GM19463 (cell line): ENCODE measurements around the gene YY1.
"Not testable (repeated sequence)": the region's sequence is repeated elsewhere in the genome, so short reads cannot be mapped to it uniquely, and the experiment has no call there.

Source experiments
- ATAC-seq: cut with Tn5 transposase; IDR thresholded peaks from one replicate; pipeline ENCODE4 v1.9.1; 2021; ENCODE audit warnings: mild to moderate bottlenecking, moderate library complexity; ENCODE audit not compliant: unreplicated experiment

YY1 gene

DNA sequence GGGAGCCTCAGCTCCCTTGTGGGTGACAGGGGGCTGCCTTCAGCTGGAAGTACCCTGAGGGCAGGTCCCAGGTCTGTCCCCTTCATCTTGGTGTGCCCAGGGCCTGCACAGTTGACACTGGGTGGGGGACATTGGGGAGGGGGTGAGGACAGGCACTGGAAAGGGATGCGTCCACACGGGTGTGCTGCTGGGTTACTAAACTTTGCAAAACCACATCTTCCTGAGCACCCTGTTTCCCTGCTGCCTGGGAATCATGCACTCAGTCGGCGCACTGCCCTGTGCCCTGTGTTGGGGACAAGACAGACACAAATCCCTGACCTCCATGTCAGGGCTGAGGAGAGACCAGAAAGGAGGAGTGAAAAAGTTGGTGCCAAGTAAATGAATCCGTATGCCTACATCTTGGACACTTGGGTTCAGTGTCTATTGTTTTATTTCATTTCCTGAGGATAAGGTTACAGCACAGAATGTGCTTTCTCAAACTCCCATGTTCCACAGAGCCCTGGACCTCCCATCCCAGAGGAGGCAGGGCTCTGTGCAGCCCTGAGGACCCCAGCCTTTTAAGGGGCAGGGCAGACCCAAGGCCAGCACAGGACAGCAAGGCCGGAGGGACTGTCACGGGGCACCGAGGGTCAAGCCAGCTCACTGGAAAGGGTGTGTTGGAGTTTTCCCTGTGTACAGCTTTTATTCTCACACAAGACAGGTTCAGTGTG, 70.2 kb downstream of the YY1 start:
- ATAC-seq: no peak

DNA sequence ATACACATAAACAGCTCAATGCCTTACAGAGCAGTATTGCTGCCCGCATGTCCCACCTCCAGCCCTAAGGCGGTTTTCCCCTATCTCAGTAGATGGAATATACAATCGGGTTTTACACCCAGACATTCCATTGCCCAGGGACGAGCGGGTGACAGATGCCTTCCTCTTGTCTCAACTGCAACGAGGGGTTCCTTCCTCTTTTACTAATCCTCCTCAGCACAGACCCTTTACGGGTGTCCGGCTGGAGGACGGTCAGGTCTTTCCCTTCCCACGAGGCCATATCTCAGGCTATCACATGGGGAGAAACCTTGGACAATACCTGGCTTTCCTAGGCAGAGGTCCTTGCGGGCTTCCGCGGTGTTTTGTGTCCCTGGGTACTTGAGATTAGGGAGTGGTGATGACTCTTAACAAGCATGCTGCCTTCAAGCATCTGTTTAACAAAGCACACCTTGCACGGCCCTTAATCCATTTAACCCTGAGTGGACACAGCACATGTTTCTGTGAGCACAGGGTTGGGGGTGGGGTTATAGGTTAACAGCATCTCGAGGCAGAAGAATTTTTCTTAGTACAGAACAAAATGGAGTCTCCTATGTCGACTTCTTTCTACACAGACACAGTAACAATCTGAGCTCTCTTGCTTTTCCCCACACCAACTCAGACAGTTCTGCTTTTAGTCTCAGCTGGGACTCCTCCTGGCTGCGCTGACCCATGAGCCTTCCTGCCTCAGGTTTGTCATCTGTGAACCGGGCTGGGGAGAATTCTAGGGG, 73.3 kb downstream of the YY1 start:
- ATAC-seq: not testable (repeated sequence)

DNA sequence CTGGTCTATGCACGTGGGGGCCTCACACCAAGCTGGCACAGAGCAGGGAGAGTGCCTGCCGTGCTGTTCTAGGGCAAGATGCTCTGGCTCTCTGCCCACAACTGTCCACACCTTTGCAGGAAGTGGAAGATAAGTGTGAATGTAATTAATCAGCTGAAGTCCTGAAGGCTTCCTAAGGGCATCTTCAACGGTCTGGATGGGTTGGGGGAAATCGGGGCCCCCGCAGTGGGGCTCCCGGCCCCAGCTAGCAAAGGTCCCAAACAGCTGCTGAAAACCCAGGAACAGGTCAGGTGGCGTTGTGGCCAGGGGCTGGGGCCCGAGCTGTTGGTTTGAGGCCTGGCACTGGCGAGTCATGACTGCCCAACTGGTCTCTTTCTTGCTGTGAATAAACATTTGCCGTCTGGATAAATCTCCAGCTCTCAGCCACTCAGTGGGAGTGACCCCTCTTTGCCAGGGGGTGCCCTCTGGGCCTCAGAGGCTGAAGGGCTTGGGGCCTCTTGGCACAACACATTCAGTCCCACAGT, 74.0 kb downstream of the YY1 start:
- no peak for ATAC-seq

DNA sequence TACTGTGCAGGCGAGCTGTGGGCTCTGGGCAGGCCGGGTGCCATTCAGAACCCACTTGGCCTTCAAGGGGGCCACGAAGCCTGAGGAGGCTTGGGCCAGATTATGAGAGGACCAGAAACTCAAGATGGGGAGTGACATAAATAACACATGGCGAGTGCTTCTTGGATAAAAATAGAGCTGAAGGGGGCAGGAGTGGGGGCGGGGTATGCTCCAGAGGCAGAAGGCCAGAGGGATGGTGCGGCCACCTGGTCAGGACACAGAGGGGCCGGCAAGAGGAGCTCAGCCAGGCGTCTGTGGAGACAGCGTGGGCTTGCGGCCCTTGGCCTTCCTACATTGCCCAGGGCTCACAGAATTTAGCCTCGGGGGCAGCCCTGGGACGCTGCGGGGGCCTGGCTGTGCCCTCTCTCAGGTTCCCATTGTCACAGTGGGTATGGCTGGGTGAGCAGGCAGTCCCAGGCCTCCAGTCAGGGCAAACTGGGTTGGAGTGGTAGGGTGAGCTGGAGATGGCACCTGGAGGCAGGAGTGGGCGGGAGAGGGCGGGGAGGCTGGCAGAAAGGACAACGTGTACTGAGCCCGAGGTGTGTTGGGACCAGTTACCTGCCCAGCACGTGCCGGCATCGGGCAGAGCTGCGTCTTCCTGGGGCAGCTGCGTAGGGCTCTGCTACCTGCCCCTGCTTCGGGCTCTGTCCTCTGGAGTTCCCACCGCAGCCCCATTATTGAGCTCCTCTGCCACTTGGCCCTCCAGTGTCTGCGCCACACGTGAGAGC, 74.7 kb downstream of the YY1 start:
- ATAC-seq: no peak

DNA sequence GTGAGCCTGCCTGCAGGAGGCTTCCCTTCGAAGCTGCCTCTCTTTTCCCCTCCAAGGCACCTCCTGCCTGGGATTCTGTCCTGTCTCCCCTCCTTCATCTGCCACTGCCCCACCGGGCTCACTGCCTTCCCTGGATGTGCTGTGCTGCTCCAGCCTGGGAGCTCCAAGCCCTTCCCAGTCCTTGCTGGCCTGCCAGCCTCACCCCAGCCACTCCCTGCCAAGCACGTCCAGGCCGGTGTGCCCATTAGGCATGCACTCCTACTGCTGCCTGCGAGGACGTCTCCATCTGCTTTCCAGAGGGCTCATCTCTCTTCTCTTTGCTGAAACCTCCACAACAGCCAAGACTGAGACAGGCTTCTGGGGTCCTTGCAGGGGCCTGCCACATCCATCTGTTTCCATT, 75.8 kb downstream of the YY1 start:
- no peak for ATAC-seq

DNA sequence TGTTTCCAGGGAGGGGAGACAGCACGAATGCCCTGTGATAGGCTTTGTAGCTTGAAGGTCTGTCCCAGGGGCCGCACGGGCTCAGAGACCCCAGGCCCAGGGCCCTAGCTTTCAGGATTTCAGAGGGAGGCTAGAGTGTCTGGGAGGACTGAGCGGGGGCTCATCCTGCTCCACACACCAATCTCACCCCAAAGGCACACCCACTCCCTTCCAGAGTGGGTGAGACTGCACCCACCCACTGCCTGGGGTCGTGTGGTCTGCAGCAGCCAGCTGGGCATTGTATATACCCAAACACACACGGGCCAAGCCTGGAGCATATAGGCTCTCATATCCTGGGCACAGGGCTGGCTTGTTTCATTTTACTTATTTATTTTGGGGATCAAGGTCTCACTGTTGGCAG, 78.4 kb downstream of the YY1 start:
- no peak for ATAC-seq

DNA sequence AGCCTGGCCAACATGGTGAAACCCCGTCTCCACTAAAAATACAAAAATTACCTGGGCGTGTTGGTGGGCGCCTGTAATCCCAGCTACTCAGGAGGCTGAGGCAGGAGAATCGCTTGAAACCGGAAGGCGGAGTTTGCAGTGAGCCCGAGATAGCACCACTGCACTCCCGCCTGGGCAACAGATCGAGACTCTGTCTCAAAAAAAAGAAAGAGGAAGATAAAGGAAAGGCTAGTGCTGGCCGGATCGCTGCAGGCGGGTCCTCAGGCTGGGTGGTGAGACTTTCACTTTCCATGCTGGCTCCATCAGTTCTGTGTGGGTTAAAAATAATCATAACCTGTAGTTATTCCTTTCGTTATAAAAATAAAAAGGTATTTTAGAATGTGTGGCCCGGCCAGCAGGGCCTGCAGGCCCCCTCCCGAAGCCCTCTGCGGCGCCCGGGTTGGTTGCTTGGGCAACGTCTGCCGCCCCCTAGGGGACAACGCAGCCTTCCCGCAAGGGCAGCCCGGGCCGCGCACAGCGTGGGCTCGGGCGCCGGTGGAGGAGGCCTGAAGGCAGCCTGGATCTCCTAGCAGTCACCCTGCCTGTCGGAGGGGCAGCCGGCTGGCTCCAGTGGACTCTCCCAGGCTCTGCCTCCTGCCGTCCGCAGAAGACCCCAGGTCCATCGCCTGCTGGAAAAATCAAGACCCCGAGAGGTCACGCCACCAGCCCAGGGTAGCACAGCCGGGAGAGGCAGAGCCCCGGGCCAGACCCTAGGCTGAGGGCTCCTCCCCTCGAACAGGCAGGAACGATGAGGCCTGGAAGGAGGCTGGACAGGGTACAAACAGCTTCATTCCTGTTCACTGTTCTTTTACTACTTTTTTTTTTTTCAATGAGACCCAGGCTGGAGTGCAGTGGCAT, 79.2 kb downstream of the YY1 start:
- peak; percentile 93 for ATAC-seq

DNA sequence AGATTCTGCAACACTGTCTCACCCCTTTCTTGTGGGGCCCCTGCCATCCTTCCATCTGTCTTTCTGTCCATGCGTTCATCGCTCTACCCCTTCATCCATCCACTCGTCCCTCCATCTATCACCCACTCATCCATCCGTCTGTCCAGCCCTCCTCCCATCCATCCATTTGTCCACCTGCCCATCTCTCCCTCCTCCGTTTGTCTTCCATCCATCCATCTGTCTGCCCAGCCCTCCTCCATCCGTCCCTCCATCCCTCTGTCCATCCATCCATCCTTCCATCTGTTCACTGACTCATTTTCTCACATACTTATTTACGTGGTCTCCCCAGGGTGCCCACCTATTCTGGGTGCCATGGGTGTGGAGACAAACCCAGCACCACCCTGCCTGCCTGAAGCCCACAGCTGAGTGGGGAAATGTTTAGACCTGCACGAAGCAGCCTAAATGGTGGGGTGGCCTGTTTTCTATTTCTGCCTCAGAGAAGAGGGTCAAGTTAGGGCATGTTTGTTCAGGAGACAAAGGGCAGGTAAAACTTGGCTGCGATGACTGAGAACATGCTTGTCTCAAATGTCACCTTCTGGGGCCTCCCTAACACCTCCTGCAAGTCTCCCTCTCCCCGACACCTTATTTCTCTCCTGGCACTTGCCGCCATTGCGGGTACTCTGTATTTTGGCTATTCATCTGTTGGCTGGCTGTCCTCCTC, 81.4 kb downstream of the YY1 start:
- no peak for ATAC-seq

DNA sequence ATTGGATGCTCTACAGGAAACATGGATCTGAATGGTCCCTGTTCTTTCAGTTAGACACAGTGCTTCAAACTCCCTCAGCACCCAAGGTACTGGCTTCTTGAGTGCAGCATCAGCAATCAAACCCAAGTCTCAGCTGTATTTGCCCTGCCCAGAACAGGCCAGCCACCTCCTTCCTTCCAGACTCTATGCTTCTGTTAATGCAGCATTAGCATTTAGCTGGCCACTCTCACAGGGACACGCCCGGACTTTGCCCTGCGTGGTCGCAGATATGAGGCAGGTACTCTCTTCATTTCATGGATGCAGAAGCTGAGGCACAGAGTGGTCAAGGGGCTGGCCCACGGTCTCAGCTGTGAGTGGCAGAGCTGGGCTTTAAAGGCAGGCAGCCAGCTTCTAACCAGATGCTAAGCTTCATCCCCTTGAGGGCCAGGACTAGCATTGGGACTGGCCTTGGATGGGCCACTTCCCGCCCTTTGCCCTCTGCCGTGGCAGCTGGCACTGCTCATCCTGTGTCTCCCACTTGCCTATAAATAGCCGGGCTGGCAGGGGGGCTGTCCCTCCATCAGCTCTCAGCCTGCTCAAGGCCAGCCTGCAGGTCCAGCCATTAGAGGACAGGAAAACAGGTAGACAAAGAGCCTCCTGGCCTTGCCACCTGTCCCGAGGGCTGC, 82.7 kb downstream of the YY1 start:
- no peak for ATAC-seq

DNA sequence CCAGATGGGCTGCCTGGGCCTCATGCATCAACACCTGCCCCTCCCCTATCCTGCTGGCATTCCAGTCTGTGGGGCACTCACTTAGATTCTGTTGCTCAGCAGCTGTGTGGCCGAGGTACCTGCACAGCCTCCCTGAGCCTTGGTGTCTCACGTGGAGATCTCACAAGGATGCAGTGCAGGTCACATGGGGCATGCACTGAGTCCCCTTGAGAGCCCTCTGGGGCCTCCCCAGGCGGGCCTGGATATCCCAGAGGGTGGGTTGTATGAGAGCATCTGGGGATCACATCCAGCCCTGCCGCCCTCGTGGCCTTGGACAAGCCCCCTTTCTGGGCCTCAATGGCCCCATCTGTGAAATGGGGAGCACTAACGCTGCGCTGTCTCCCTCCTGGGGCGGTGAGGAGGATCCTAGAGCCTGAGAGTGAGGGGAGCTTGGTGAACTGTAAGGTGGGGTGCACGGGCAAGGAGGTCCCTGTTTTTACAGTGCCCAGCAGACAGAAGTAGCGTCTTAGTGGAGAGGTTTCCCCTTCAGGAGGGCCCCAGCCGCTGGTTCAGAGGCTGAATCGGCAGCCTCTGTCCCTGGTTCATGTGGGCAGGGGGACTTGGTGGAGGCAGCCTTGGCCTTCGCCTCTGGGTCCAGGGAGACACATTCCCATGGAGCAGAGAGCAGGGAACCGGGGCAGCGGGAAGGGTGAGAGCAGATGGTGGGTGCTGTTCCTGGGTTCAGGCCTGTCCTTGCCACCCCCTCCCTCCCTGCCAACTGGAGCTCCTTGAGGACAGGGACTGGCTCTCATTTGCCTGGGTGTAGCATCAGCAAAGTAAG, 83.4 kb downstream of the YY1 start:
- no peak for ATAC-seq

DNA sequence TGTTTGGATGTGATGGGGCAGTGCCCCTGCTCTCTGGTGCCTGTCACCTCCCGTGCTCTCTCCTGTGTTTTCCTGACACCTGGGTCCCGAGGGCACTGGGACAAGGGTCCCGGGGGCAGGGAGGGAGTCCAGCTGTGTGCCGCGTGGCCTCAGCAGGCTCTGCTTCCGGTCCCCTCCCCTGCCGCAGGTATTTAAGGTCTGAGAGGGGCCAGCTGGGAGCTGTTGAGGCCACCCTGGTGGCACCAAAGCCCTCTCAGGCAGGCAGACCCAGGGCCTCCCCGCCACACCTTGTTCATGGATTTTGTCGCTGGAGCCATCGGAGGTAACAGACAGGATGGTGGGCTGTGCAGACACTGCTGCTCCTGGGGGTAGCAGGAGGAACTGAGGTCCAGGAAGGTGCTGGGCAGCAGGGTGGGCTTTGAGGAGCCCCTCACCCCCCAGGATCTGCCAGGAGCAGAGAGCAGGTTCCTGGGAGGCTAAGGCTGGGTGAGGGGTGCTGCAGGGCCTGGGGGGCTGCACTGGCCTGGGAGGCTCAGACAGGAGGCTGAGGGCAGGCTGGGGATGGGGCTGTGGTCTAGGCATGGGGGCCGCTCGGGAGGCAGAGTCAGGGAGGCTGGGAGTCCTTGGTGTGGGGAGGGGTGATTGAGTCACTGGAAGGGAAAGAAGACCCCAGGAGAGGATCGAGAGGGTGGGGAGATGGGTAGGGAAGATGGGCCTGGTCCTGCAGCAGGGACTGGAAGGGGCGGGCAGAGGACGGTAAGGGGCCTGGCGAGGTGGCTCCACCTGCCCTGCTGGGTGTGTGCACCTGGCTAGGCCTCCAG, 84.4 kb downstream of the YY1 start, which contains the start of gene SLC25A47:
TSS of gene SLC25A47 (plus strand) at position 219 of the 821 bp plus-strand sequence. CDS start at position 295, 76 bp downstream.
- ATAC-seq: no peak

DNA sequence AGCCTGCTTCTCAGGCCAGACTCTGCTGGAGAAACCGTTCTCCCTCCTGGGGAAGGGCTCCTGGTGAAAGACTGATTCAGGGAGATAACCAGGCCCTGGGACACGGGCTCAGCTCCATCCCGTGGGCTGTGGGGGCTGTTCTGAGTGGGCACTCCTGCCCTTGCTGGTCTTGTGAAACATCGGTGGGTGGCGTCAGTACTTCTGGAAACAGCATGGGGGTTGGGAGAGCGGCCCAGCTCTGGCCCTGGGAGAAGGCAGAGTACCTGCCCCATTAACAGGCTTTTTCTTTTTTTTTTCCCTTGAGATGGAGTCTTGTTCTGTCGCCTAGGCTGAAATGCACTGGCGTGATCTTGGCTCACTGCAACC, 85.0 kb downstream of the YY1 start:
- ATAC-seq: no peak

DNA sequence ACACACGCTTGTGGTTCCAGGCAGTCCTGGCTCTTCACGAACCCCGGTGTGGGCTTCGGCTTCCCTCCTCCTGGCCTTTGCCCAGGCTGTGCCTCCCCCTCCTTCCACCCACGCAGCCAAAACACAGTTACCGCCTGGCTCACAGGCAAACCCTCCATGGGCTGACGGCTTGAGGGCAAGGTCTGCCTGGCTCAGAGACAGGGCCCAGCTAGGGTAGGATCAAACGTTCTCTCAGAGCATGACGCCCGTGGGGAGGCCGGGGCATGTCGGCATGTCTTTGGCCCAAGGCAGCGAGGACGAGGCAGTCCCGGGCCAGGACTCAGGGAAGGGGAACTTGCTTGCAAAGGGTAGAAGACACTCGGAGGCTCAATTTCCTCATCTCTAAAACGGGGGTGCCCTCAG, 86.3 kb downstream of the YY1 start:
- ATAC-seq: no peak

DNA sequence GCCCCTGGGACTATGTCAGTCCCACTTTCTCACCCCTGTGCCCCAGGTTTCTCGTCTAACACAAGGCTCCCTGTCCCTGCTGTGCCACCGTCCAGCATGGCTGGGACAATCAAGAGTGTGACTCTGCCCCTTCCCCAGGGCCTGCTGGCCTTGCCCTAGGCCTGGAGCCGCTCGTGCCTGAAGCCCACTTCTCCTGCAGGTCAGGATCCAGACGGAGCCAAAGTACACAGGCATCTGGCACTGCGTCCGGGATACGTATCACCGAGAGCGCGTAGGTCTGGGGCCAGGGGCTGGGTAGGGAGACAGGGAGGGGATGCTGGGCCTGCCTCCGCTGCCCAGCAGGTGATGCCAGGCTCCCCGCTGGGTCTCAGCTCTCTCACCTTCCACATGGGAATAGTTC, 87.0 kb downstream of the YY1 start:
- no peak for ATAC-seq

DNA sequence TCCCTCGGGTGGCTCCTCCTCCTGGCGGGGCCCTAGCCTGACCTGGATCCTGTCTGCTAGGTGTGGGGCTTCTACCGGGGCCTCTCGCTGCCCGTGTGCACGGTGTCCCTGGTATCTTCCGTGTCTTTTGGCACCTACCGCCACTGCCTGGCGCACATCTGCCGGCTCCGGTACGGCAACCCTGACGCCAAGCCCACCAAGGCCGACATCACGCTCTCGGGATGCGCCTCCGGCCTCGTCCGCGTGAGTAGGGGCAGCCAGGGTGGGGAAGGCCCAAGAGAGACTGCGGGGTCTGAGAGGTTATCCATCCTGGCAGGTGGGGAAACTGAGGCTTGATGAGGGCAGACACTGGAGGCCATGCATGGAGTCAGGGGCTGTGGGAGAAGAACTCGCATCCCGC, 88.2 kb downstream of the YY1 start:
- no peak for ATAC-seq

DNA sequence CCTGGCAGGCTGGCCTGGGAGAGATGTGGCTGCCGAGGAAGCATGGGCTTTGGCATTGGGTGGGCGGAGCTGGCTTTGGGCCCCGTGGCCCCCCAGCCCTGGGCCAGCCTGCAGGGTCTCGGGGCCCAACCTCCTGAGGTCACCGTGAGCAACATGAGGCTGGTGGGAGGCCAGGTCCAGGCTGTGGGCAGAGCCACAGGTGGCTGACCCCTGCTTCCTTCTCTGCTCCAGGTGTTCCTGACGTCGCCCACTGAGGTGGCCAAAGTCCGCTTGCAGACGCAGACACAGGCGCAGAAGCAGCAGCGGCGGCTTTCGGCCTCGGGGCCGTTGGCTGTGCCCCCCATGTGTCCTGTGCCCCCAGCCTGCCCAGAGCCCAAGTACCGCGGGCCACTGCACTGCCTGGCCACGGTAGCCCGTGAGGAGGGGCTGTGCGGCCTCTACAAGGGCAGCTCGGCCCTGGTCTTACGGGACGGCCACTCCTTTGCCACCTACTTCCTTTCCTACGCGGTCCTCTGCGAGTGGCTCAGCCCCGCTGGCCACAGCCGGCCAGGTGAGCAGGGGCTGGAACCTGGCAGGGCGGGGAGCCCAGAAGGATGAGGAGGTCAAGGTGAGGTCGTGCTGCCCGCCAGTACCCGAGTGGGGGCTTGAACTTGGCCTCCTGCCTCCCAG, 89.7 kb downstream of the YY1 start:
- no peak for ATAC-seq
